NB4 (cell line): ENCODE measurements around the gene FER.
A peak's percentile ranks its signal among the peaks of the same experiment; 100 is the strongest.

Source experiments
- CTCF ChIP-seq: IDR thresholded peaks from one replicate; pipeline ENCODE4 v1.5.1; 2012; ENCODE audit warnings: low read depth, low read length
- MAX ChIP-seq: IDR thresholded peaks from 2 replicates; pipeline ENCODE4 v1.6.1; 2011; ENCODE audit warnings: low read depth, low read length
- MYC ChIP-seq: IDR thresholded peaks from 2 replicates; pipeline ENCODE4 v1.6.1; 2011; ENCODE audit warnings: low read depth, low read length
- POLR2A ChIP-seq: IDR thresholded peaks from 2 replicates; pipeline ENCODE4 v1.6.1; 2011; ENCODE audit warnings: mild to moderate bottlenecking; ENCODE audit not compliant: insufficient read length; ENCODE audit errors: extremely low read depth

GRCh38 chr5:108953940-108954339 lies 206.2 kb downstream of the FER start:
- TF ChIP-seq CTCF (no peak), MYC (no peak), POLR2A (no peak), MAX (peak; percentile 18; the same call in 1 of the 2 replicates)
